Measurements from ENCODE around the gene ETV1. TPM values are rescaled to one million over a fixed set of nuclear protein-coding genes. Genes with fewer than 3 reads are reported as not detected.
"Not testable (repeated sequence)": the region's sequence is repeated elsewhere in the genome, so short reads cannot be mapped to it uniquely, and the experiment has no call there.

ETV1 gene
- total RNA-seq, 1 donor from 2014 or later: 5.0 TPM

DNA sequence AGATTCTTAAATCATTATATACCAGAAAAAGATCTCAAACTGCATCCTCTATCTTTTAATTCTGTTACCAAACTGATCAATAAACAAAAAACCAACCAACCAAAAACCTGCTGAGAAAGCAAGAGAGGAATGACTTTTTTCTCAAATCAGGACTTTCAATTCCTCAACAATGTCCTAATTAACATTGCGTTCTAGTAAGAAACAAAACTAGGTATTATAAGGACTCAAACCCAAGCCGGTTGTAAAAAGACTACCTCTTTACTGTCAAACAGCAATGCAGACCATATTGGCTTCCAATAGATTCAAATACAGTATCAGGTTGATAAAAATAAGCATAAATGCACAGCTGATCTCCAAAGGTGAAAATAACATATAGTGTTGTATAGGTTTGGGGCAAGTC, 57.3 kb downstream of the ETV1 start:
- no peak for DNase-seq (ENCODE audit: low read depth in 2 of 2)

GRCh38 chr7:13921062-13921461, 68.4 kb downstream of the ETV1 start:
- DNase-seq (ENCODE audit: low read depth in 2 of 2): peak in 1 of 2 donors; percentile 46

GRCh38 chr7:13920053-13920697, 69.3 kb downstream of the ETV1 start:
- peak; percentile 97 to 100 for DNase-seq (ENCODE audit: low read depth in 2 of 2)

GRCh38 chr7:13918333-13918732, 71.1 kb downstream of the ETV1 start:
- not testable (repeated sequence) for DNase-seq (ENCODE audit: low read depth in 2 of 2)

DNA sequence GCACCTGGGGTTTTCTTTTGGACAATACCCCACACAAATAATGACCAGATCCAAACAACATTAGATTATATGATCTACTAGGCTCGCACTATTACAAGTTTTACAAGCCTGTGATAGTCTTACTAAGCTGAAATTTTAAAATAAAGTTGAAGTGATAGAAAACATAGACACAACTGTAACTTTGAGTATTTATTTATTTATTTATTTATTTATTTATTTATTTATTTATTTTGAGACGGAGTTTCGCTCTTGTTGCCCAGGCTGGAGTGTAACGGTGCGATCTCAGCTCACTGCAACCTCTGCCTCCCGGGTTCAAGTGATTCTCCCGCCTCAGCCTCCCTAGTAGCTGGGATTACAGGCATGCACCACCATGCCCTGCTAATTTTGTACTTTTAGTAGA, 72.4 kb downstream of the ETV1 start:
- DNase-seq (ENCODE audit: low read depth in 2 of 2): not testable (repeated sequence)

DNA sequence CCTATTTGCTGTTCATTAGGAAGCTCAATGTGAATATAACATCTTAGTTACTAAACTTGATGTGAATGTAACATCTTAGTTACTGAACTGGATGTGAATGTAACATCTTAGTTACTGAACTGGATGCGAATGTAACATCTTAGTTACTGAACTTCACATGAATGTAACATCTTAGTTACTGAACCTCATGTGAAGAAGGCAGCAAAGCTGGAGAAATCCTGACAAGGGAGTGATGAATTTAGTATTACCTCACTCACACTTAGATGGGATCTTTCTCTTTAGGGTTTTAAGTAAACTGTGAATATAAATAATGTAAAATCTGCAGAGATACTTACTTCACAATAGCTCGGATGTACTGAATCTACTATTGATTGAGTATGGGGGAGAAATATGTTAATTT, 73.6 kb downstream of the ETV1 start:
- no peak for DNase-seq (ENCODE audit: low read depth in 2 of 2)

- no peak for DNase-seq (ENCODE audit: low read depth in 2 of 2)
Measured at GRCh38 chr7:13912715-13913278, 76.7 kb downstream of the ETV1 start.

DNA sequence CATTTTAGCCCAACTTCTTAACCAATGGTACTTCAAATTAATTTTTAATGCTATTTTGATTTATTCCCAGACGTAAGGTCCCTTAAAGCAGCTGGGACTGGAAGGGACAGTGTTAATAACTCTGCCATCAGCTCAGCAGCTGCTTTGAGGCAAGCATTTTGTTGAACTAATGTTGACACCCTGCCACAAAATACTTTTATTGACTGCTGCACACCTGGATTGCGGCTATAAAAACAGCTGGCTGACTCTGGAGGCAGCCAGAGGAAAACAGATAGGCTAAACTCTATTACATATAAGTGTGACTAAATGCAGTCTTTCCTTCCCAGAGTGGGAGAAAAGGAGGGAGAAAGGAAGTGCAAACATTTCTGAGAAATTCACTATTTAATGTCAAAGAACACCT, 77.6 kb downstream of the ETV1 start:
- DNase-seq (ENCODE audit: low read depth in 2 of 2): no peak

DNA sequence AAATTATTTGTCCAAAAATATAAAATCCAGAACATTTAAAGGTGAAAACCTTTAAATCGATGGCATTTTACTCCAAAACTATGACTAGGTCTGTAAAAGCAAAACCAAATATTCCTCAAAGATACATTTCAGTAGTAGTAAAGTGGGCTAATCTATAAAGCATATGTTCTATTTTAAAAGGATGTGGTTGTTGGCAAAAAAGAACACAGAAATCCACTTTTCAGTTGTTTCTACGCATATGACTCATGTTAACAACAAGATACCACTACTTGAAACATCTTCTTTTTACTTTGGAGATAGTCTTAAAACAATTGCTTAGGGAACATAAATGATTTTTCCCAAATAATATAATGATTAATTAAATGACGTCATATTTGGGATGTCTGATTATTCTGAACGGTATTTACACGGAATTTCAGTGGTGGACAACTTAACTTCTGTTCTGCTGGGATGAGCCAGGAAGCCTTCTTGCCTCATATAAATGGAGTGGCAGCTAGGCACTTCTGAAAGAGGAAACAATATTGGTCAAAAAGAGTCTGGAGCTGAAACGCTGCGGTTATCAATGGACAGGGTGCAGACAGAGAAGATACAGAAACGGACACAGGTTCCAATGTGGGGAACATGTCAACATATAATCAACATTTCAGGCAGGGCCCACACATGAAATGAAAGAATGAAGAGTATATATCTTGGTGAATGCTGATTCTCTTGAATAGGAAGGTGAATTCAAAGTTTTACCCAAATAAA, 78.5 kb downstream of the ETV1 start:
- no peak for DNase-seq (ENCODE audit: low read depth in 2 of 2)

- peak in 1 of 2 donors; percentile 10 for DNase-seq (ENCODE audit: low read depth in 2 of 2)
Measured at GRCh38 chr7:13908667-13909397, 80.6 kb downstream of the ETV1 start.

- DNase-seq (ENCODE audit: low read depth in 2 of 2): no peak
Measured at GRCh38 chr7:13907831-13908230, 81.6 kb downstream of the ETV1 start.

GRCh38 chr7:13904689-13905088, 84.8 kb downstream of the ETV1 start:
- DNase-seq (ENCODE audit: low read depth in 2 of 2): no peak

- no peak for DNase-seq (ENCODE audit: low read depth in 2 of 2)
Measured at GRCh38 chr7:13904007-13904406, 85.5 kb downstream of the ETV1 start.

- DNase-seq (ENCODE audit: low read depth in 2 of 2): no peak
Measured at GRCh38 chr7:13901577-13901976, 87.9 kb downstream of the ETV1 start.

- DNase-seq (ENCODE audit: low read depth in 2 of 2): no peak
Measured at GRCh38 chr7:13898957-13899670, 90.4 kb downstream of the ETV1 start.

DNA sequence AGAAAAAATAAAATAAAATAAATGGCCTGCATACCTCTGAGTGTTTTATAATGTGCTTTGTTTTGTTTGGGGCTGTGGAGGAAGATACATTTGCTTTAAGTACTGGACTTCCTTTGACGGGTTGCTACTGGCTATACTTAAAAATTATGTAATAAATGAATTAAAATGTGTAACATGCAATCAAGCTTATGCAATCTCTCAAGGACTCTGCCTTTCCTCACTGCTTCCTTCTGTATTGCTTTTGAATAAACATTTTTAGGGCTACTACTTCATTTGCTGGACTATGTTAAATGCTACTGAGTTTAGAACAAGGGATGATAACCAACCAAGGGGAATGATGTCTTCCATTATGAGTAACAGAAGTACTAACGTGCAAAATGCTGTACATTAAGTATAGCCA, 91.6 kb downstream of the ETV1 start:
- no peak for DNase-seq (ENCODE audit: low read depth in 2 of 2)

DNA sequence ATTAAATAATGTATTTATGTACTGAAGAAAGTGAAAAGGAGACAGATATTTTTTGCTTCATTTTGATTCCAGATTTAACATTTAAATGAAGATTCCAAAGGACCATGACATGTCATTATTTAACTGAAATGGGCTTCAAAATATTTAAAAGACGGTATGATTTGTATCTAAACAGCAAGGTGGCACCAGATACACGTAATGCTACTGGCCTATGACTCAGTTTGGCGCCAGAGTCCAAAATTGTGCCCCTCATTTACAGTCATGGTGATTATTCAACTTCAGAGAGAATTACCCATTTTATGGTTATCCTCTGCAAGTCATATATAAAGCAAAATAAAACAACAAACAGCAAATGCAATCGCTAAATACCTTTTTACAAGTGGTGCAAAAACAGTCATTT, 94.5 kb downstream of the ETV1 start:
- DNase-seq (ENCODE audit: low read depth in 2 of 2): no peak

DNA sequence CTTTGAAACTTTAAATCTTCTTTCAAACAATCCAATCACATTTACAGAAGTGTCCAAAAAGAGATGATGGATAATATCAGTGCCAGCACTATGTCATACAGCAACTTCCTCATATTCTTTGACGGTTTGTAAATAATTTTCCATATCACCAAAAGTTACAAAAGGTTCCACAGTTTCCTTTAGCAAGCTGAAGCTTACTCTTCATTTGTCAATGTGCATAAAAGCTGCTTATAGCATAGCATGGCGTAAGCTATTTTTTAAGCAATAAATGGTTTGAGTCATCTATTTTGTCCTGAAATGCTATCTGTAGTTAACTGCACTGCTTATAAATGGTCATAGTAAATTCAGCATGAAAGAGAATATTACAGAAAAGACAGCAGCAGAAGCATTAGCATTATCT, 95.1 kb downstream of the ETV1 start:
- peak in 1 of 2 donors; percentile 1 for DNase-seq (ENCODE audit: low read depth in 2 of 2)

DNA sequence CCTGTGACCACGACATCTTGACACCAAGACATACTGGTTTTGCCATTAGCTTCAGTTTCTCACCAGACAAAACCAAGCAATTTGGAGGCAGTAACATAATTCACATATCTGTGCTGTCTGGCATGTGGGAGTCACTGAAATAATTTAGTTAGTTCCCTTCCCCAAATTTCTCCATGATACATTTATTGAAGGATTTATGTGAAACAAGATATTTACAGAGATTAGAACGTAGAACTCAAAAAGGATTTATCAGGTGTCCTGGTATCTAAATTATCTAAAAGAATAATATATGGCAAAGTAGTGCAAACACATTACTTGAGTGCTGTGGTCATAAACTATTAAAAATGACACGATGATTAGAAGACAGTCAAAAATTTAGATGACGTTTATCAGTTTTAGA, 98.7 kb downstream of the ETV1 start:
- DNase-seq (ENCODE audit: low read depth in 2 of 2): no peak

- no peak for DNase-seq (ENCODE audit: low read depth in 2 of 2)
Measured at GRCh38 chr7:13886356-13886755, 103.1 kb downstream of the ETV1 start.

GRCh38 chr7:13882051-13882450, 107.4 kb downstream of the ETV1 start:
- no peak for DNase-seq (ENCODE audit: low read depth in 2 of 2)

DNA sequence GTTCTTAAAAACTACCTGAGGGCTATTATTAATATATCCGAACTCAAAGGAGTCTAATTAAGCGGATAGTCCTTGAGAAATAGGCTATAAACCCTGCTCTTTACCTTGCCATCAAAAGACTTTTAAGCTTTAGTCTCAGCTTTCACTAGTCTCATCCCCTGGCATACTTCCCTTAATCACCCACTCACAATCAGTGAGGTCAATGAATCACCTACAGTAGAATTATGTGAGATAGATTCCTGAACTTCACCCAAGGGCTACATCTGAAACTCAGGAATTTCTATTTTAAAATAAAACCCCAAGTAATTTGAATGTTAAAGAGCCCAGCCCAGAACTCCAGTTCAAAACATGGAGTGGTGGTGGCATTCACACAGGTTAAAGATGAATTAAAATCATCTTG, 108.7 kb downstream of the ETV1 start:
- DNase-seq (ENCODE audit: low read depth in 2 of 2): no peak
